Measurements from ENCODE around the gene PRDM10.

PRDM10 gene, protein sequence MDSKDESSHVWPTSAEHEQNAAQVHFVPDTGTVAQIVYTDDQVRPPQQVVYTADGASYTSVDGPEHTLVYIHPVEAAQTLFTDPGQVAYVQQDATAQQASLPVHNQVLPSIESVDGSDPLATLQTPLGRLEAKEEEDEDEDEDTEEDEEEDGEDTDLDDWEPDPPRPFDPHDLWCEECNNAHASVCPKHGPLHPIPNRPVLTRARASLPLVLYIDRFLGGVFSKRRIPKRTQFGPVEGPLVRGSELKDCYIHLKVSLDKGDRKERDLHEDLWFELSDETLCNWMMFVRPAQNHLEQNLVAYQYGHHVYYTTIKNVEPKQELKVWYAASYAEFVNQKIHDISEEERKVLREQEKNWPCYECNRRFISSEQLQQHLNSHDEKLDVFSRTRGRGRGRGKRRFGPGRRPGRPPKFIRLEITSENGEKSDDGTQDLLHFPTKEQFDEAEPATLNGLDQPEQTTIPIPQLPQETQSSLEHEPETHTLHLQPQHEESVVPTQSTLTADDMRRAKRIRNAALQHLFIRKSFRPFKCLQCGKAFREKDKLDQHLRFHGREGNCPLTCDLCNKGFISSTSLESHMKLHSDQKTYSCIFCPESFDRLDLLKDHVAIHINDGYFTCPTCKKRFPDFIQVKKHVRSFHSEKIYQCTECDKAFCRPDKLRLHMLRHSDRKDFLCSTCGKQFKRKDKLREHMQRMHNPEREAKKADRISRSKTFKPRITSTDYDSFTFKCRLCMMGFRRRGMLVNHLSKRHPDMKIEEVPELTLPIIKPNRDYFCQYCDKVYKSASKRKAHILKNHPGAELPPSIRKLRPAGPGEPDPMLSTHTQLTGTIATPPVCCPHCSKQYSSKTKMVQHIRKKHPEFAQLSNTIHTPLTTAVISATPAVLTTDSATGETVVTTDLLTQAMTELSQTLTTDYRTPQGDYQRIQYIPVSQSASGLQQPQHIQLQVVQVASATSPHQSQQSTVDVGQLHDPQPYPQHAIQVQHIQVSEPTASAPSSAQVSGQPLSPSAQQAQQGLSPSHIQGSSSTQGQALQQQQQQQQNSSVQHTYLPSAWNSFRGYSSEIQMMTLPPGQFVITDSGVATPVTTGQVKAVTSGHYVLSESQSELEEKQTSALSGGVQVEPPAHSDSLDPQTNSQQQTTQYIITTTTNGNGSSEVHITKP

DNA sequence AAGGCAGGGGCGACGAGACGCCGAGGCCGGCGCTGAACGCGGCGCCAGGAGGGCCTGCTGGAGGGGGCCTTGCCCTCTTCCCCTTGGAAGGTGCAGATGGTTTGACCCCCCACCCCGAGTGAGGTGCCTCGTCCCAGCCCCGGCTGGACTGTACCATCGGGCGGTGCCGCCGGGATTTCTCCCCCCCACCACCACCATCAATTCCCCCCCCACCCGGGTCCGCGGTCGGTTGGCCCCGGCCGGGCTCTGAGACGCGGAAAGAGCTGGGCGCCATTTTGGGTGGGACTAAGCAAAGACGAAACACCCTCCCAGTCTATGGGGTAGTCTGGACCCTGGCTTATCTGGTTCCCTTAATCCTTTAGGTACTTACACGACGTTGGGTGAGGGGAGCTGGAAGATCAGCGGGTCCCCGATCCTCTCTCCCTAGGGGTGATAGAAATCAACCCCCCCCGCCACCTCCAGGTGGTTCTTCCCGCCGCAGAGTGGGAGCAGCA is at the start of gene PRDM10:
TSS of gene PRDM10 (minus strand) at position 484 of the 494 bp plus-strand sequence. CDS start 41,871 bp downstream, outside the sequence.
- Histone ChIP-seq H3K4me1 (peaks cover 15% of the 10 kb centered on the region), H3K27me3 (ENCODE audit: low read depth) (no peaks in the 10 kb centered on the region), H3K9me3 (no peaks in the 10 kb centered on the region), H3K4me3 (peak within 1 kb of the TSS; percentile 54), H3K36me3 (replicated peaks) (0 out of 2 replicates have a peak, but pooled peaks cover 3% of the 10 kb centered on the region)
- in situ Hi-C loops (cut with MboI; ENCODE audit: low sequenced_read_pairs), result no loop called here
- peak in 1 of 2 experiments; percentile 93 for DNase-seq (ENCODE audit: low spot score in 2 of 2)

DNA sequence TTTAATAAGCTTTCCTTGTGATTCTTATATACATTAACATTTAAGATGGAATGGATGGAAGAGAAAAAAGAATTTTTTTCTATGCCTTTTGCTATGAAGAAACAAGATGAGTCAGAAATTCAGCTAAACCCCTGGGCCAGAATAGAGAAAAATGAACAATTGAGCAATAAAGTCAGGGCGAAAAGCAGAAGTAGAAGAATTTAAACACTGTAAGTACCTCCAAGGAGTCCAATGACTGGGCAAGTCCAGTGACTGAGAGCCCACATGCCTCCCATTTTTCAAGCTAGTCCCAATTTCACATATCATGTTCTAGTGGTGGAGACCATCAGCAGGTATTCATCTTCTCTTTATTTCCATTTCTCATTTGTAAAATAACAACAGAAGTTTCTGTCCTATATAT is 48.4 kb upstream of the PRDM10 start:
- Histone ChIP-seq H3K27me3 (ENCODE audit: low read depth) (peaks cover 2% of the 10 kb centered on the region; the same call in 1 of the 2 replicates), H3K4me1 (no peaks in the 10 kb centered on the region), H3K36me3 (replicated peaks) (no peaks in the 10 kb centered on the region), H3K4me3 (no peak overlapping the region), H3K9me3 (no peaks in the 10 kb centered on the region)
- in situ Hi-C loops (cut with MboI; ENCODE audit: low sequenced_read_pairs), result no loop called here
- DNase-seq (ENCODE audit: low spot score in 2 of 2), result no peak

GRCh38 chr11:130050257-130050656 is 47.6 kb upstream of the PRDM10 start:
- H3K27me3 ChIP-seq (ENCODE audit: low read depth), result no peaks in the 10 kb centered on the region
- in situ Hi-C loops (cut with MboI; ENCODE audit: low sequenced_read_pairs), result no loop called here
- no peak overlapping the region for H3K4me3 ChIP-seq

GRCh38 chr11:130049328-130049771 is 46.7 kb upstream of the PRDM10 start:
- Histone ChIP-seq H3K36me3 (replicated peaks) (no peaks in the 10 kb centered on the region), H3K9me3 (no peaks in the 10 kb centered on the region), H3K27me3 (ENCODE audit: low read depth) (no peaks in the 10 kb centered on the region), H3K4me1 (no peaks in the 10 kb centered on the region), H3K4me3 (no peak overlapping the region)
- in situ Hi-C loops (cut with MboI; ENCODE audit: low sequenced_read_pairs), result no loop called here
- DNase-seq (ENCODE audit: low spot score in 2 of 2), result no peak

More at GRCh38 chr11:130050257-130050656, 47.6 kb upstream of the PRDM10 start:
- H3K36me3 ChIP-seq (replicated peaks), result no peaks in the 10 kb centered on the region
- H3K4me1 ChIP-seq, result no peaks in the 10 kb centered on the region
- no peaks in the 10 kb centered on the region for H3K9me3 ChIP-seq
- DNase-seq (ENCODE audit: low spot score in 2 of 2), result no peak

GRCh38 chr11:130047141-130047540 is 44.5 kb upstream of the PRDM10 start:
- no peaks in the 10 kb centered on the region for H3K36me3 ChIP-seq (replicated peaks)
- no peaks in the 10 kb centered on the region for H3K9me3 ChIP-seq
- no peaks in the 10 kb centered on the region for H3K4me1 ChIP-seq
- in situ Hi-C loops (cut with MboI; ENCODE audit: low sequenced_read_pairs), result no loop called here
- no peaks in the 10 kb centered on the region for H3K27me3 ChIP-seq (ENCODE audit: low read depth)
- no peak for DNase-seq (ENCODE audit: low spot score in 2 of 2)
- no peak overlapping the region for H3K4me3 ChIP-seq

DNA sequence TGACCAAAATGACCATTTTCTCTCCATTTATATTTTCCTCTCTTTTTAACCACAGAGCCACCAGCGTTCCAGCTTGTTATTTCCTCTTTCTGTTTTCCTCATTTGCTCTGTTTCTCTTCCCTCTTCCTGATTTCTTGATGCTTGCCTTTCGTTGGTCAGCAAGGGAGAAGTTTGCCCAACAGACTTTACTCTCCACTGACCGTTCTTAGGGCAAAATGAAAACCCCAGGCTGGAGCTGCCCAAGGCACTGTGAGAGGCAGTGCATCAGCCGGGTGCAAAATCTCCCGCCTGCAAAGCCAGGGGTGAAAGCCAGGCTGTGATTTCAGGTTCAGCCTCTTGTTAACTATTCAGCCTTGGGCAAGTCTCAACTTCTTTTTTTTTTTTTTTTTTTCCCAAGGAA is 40.9 kb upstream of the PRDM10 start:
- Histone ChIP-seq H3K27me3 (ENCODE audit: low read depth) (no peaks in the 10 kb centered on the region), H3K4me3 (no peak overlapping the region)
- in situ Hi-C loops (cut with MboI; ENCODE audit: low sequenced_read_pairs), result no loop called here

DNA sequence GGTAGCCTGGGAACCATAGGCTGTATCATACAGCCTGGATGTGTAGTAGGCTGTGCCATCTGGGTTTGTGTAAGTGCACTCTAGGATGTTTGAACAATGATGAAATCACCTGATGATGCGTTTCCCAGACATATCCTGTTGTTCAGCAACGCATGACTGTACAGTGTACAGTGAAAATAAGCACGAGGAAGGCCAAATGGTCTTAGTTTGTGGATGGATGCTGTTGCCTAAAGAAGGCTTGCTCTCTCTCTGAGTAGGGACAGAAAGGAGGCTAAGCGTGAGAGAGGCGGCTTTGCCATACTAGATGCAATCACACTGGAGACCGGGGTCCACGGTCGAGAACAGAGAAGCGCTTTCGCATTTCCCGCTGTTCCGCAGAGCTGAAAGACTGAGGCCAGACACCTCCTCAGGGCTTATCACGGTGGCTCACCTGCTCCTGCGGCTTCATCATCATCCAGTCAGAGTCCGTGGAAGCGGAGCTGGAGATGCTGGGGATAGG is 39.5 kb upstream of the PRDM10 start:
- Histone ChIP-seq H3K27me3 (ENCODE audit: low read depth) (no peaks in the 10 kb centered on the region), H3K4me1 (no peaks in the 10 kb centered on the region), H3K36me3 (replicated peaks) (no peaks in the 10 kb centered on the region), H3K9me3 (no peaks in the 10 kb centered on the region), H3K4me3 (no peak overlapping the region)
- DNase-seq (ENCODE audit: low spot score in 2 of 2), result no peak
- in situ Hi-C loops (cut with MboI; ENCODE audit: low sequenced_read_pairs), result no loop called here

More for the DNA sequence above, 40.9 kb upstream of the PRDM10 start:
- H3K36me3 ChIP-seq (replicated peaks), result no peaks in the 10 kb centered on the region
- no peak for DNase-seq (ENCODE audit: low spot score in 2 of 2)
- no peaks in the 10 kb centered on the region for H3K4me1 ChIP-seq
- H3K9me3 ChIP-seq, result no peaks in the 10 kb centered on the region

DNA sequence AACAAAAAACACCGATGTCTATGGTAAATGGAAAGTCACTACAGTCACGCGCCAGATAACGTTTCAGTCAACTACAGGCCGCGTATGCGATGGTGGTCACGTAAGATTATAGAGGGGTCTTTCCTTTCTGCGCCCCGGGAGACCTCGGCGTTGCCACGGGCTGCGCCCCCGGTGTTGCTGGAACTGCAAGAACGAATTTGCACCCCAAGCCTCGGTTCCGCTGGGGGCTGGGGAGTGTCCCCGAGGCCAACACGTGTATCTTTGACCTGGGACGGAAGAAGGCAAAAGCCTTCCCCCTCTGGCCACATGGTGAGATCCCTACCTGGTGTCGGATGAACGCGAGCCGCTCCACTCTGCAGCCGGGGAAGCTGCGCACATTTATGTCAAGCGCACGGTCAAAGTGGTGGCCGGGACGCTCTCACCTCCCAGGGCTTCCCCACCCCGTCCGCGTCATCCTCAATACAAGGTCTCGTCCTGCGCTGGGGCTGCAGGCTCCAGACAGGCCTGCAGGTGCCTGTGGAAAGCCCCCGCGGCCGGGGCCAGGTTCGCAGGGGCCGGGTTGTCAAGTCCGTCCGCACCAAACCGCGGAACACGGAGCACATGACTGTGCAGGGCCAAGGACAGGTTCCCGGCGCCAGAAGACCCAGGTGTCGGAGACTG is 37.8 kb upstream of the PRDM10 start:
- DNase-seq (ENCODE audit: low spot score in 2 of 2), result no peak

GRCh38 chr11:130037881-130038585 is 35.4 kb upstream of the PRDM10 start:
- no peak for DNase-seq (ENCODE audit: low spot score in 2 of 2)
- in situ Hi-C loops (cut with MboI; ENCODE audit: low sequenced_read_pairs), result no loop called here
- Histone ChIP-seq H3K27me3 (ENCODE audit: low read depth) (no peaks in the 10 kb centered on the region), H3K36me3 (replicated peaks) (no peaks in the 10 kb centered on the region), H3K4me1 (no peaks in the 10 kb centered on the region), H3K4me3 (no peak overlapping the region), H3K9me3 (no peaks in the 10 kb centered on the region)

More for the DNA sequence above, 37.8 kb upstream of the PRDM10 start:
- no peak overlapping the region for H3K4me3 ChIP-seq
- no peaks in the 10 kb centered on the region for H3K9me3 ChIP-seq
- in situ Hi-C loops (cut with MboI; ENCODE audit: low sequenced_read_pairs), result no loop called here
- no peaks in the 10 kb centered on the region for H3K4me1 ChIP-seq
- H3K27me3 ChIP-seq (ENCODE audit: low read depth), result no peaks in the 10 kb centered on the region
- H3K36me3 ChIP-seq (replicated peaks), result no peaks in the 10 kb centered on the region

DNA sequence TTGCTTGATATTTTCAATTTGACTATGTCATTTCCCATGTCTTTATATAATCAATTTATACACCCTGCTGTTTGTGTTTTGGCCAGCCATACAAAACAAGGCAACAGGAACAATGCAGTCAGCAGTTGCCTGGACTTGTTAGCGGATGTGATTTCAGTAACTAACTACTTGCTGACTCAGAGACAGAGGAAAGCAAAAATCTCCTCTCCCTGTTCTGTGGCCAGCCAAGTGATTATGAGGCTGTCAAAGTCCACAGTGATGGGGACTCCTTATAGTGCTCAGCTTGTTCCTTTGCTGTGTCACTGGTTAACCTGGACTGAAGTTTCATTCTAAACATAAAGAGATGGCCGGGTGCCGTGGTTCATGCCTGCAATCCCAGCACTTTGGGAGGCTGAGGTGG is 34.4 kb upstream of the PRDM10 start:
- H3K9me3 ChIP-seq, result no peaks in the 10 kb centered on the region
- in situ Hi-C loops (cut with MboI; ENCODE audit: low sequenced_read_pairs), result no loop called here
- H3K4me1 ChIP-seq, result no peaks in the 10 kb centered on the region
- H3K27me3 ChIP-seq (ENCODE audit: low read depth), result no peaks in the 10 kb centered on the region
- H3K4me3 ChIP-seq, result no peak overlapping the region
- no peak for DNase-seq (ENCODE audit: low spot score in 2 of 2)
- H3K36me3 ChIP-seq (replicated peaks), result no peaks in the 10 kb centered on the region

- H3K36me3 ChIP-seq (replicated peaks), result no peaks in the 10 kb centered on the region
- no peaks in the 10 kb centered on the region for H3K4me1 ChIP-seq
- in situ Hi-C loops (cut with MboI; ENCODE audit: low sequenced_read_pairs), result no loop called here
- H3K9me3 ChIP-seq, result no peaks in the 10 kb centered on the region
- no peaks in the 10 kb centered on the region for H3K27me3 ChIP-seq (ENCODE audit: low read depth)
- no peak overlapping the region for H3K4me3 ChIP-seq
- DNase-seq (ENCODE audit: low spot score in 2 of 2), result no peak
These were observed 31.6 kb upstream of the PRDM10 start for GRCh38 chr11:130034236-130034635.

- no peaks in the 10 kb centered on the region for H3K4me1 ChIP-seq
- no peaks in the 10 kb centered on the region for H3K27me3 ChIP-seq (ENCODE audit: low read depth)
- no peaks in the 10 kb centered on the region for H3K36me3 ChIP-seq (replicated peaks)
- DNase-seq (ENCODE audit: low spot score in 2 of 2), result no peak
- H3K9me3 ChIP-seq, result no peaks in the 10 kb centered on the region
- in situ Hi-C loops (cut with MboI; ENCODE audit: low sequenced_read_pairs), result no loop called here
- H3K4me3 ChIP-seq, result no peak overlapping the region
These were observed 30.3 kb upstream of the PRDM10 start for GRCh38 chr11:130032931-130033330.
